NOMO-1 treated with DMSO at 0.1 percent for 48 hours (cell line): Measurements from ENCODE around the gene FUBP3.
A peak's percentile ranks its signal among the peaks of the same experiment; 100 is the strongest.
"Not testable (repeated sequence)": the region's sequence is repeated elsewhere in the genome, so short reads cannot be mapped to it uniquely, and the experiment has no call there.

Source experiments
- DNase-seq: peaks from one replicate; lab custom pipeline; 2025; ENCODE audit not compliant: unreplicated experiment; lab: John Stamatoyannopoulos, UW

The FUBP3 gene

DNA sequence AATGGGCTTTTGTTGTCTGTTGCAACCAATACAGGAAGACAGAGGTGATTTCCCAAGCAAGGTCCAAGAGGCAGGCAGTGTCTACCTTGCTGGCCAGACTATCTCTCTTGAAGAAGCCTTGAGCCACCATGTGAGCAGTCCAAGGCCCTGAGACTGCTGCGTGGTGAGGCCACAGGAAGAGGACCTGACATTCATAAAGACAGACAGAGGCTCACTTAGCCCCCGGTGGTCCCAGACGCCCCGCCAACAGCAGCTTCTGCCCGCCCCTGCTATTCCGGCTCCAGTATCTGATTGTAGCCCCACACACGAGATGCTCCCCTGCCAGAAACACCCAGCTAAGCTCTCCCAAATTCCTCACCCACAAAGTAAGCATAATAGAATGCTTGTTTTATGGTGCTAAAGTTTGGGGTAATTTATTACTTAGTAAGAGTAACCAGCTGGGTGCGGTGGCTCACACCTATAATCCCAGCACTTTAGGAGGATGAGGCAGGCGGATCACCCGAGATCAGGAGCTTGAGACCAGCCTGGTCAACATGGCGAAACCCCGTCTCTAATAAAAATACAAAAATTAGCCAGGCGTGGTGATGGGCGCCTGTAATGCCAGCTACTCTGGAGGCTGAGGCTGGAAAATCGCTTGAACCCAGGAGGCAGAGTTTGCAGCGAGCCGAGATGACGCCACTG, 22.8 kb upstream of the FUBP3 start:
- DNase-seq, result no peak

DNA sequence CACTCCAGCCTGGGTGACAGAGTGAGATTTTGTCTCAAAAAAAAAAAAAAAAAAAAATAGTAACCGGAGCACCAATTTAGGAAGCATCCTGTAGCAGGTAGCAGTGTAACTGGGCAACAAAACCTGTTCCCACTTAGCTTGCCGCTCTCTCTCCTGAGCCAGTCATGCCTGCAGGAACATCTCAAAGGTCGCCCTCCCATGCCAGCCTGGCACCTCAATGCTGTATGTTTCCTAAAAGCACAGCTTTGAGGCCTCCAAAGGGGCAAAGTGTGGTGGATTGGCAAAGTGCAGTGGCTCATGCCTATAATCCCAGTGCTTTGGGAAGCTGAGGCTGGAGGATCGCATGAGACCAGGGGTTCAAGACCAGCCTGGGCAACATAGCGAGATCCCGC, 22.3 kb upstream of the FUBP3 start:
- DNase-seq, result no peak

DNA sequence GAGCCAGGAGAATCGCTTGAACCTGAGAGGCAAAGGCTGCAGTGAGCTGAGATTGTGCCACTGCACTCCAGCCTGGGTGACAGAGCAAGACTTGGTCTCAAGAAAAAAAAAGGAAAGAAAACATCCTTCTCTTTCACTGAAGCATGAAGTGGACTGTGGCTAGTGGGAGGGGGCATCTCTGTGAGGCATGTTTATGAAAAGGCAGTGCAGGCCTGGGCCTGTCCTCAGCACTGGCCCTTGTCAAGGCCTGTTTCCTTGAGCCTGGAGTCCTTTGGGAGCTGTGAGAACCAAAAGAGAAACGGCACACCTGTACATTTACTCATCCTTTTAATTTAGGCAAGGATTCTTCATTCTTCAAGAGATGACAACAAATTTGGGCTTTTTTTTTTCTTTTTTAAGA, 18.3 kb upstream of the FUBP3 start:
- no peak for DNase-seq

DNA sequence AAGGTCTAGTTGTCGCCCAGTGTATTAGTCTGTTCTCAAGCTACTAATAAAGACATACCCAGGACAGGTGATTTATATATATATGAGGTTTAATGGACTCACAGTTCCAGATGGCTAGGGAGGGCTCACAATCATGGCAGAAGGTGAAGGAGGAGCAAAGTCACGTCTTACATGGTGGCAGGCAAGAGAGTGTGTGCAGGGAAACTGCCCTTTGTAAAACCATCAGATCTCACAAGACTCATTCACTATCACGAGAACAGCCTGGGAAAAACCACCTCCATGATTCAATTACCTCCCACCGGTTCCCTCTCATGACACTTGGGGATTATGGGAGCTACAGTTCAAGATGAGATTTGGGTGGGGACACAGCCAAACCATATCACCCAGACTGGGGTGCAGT, 16.9 kb upstream of the FUBP3 start:
- not testable (repeated sequence) for DNase-seq

DNA sequence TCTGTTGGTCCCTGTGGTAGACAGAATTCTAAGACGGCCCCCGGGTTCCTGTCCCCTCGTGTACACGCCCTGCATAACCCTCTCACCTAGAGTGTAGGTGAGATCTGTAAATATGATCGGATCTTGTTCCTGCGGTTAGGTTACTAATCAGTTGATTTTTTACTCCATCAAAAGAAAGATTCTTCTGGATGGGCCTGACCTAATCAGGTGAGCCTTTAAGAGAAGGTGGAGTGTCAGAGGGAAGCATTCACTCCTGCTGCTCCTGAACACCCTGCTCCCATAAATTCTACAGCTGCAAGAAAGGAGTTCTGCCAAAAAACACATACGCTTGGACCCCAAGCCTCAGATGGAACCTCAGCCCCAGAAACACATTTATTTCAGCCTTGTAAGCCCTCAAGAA, 15.6 kb upstream of the FUBP3 start:
- DNase-seq, result no peak

DNA sequence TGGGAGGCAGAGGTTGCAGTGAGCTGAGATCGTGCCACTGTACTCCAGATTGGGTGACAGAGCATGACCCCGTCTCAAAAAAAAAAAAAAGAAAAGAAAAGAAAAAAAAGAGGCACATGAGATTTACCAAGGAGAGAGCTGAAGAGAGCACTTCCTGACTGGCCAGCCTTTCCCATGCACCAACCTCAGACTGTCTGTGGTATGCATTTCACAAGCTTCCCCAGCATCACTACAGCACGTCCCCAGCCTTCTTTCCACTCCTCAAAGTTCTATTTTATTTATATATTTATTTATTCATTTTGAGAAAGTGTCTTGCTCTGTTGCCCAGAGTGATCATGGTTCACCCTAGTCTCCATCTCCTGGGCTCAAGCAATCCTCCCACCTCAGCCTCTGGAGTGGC, 13.6 kb upstream of the FUBP3 start:
- peak; percentile 78 for DNase-seq

DNA sequence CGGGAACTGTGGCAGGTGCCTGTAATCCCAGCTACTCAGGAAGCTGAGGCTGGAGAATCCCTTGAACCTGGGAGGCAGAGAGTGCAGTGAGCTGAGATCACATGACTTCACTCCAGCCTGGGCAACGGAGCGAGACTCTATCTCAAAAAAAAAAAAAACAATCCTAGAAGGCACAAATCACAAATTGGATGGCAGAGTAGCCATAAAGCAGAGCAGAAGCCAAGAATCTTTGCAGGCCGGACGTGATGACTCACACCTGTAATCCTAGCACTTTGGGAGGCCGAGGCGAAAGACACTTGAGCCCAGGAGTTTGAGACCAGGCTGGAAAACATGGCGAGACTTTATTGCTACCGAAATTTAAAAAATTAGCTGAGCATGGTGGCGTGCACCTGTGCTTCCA, 9.2 kb upstream of the FUBP3 start:
- no peak for DNase-seq

DNA sequence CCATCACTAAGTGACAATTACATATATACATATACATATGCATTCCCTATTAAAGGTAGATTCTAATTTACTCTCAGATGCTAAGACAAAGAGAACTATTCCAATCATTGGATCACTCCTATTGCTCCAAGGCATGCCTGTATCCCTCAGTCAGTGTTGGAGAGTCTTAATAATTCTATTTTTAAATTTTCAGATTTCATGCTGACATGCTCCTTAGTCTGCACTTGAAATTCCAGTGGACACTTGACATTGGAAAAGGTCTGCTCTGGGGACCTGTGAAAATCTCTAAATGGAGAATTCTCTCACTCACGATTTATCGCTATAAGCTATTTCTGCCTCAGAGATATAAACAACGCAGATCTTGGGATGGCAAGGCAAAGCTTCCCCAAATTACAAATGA, 3.9 kb upstream of the FUBP3 start:
- DNase-seq, result no peak

DNA sequence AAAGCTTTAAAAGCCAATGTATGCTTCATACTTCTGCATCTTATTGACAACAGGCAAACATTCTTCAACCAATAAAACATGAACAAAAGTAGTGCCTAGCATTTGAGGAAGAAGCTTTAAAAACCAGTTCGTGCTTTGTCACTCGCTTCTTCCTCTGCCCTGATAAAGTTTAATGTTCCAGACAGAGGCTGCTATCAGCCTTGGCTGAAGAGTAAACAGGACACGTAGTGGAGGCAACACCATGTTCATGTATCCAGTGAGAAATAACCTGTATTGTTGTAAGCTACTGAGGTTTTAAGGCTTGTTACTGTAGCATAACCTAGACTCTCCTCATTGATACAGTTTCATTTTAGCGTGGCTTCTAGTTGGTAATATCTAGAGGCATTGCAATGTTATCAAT, 3.2 kb upstream of the FUBP3 start:
- peak; percentile 37 for DNase-seq

DNA sequence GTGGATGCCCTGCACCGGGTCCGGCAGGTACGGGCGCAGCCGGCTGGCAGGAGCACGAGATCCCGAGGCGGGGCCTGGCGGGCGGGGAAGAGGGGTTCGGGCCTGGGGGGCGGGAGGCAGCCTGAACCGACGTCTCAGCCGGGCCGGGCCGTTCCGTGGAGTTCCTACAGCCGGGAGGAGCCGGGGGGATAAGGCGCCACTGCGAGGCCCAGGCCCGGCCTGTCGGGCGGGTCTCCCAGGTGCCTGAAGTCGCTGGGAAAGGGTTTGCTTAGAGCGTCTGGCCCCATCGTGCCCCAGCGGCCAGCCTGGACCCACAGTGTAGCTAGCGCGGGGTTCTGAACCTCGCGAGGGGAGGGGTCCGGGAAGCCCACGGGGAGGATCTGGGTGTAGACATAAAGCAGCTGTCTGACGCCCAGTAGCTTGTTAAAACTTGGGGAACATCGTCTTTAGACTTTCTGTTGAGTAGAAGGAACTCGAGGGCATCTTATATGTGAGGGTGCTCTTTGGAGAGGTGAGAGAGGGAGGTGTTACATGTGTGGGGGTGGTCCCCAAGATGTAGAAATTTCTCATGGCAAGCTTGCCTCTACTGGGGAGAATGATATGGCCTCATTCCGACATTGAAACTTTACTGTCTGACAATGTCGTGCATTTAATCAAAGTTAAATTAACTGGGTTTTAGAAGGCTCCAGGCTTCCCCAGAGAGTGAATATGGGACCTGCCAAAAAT, 524 bp downstream of the FUBP3 start:
- DNase-seq, result no peak

DNA sequence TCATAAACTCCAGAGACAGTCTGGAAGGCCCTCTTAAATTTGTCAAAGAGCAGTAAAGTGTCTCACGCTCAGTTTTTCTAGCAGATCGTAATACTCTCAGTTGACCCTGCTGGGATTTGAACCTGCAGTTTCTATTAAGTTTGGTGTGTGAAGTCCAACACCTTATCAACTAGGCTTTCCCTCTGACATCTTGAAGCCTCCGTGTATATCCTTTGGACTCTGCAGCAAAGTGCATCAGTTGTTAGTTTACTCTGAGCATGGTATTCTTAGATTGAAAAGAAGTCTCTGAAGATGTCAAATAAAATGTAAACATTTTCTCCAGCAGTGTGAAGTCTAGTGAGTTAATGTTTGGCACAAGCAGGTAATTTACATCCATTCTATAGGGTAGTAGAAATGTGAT, 2.4 kb downstream of the FUBP3 start:
- DNase-seq, result no peak

DNA sequence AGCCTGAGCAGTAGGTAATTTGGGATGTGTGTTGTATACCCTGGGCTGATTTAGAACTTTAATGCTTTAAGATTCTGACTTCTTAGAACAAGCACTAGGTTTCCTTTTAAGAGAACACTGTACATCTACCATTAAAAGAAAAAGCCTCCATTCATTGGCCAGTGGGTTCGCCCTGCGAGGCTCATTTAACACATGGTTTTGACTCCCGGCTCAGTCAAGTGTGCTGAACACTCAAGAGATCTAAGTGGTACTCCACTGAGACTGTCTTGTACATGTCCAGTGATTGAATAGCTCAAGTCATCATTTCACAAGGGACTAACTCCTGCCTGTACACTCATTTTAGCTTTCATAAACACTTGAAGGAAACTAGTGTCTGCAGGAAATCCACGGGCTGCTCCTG, 3.9 kb downstream of the FUBP3 start:
- DNase-seq, result no peak

DNA sequence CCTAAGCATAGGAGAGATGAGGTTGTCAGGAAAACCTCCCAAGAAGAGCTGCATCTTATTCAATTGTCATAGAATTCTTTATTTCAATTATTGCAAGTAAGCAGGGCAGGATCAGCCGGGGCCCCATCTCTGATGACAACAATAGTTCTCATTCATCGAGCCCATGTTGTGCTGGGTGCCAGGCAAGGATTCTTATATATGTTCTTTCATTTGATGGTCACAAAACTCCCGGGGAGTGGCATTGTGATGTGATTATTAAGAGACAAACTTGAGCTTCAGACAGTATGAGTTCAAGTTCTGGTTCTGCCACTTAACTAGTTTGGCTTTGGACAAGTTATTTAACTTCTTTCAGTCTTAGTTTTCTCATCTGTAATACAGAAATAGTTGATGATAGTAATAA, 8.5 kb downstream of the FUBP3 start:
- no peak for DNase-seq

DNA sequence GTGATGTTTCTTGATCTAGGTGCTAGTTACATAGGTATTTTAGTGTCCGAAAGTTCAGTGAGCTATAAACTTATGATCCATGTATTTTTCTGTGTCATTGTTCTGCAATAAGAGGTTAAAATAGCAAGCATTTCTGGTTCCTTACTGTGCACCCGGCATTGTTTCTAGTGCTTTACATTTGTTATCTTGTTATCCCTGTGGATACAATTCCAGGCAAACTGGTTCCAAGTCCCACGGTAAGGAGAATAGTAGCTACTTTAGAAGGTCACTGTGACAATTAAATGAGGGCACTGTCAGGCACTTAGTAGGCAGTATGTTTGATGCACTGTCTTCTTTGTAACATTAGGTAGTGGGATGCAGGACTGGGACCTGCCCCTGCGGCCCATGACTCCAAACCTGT, 9.0 kb downstream of the FUBP3 start:
- DNase-seq, result no peak

DNA sequence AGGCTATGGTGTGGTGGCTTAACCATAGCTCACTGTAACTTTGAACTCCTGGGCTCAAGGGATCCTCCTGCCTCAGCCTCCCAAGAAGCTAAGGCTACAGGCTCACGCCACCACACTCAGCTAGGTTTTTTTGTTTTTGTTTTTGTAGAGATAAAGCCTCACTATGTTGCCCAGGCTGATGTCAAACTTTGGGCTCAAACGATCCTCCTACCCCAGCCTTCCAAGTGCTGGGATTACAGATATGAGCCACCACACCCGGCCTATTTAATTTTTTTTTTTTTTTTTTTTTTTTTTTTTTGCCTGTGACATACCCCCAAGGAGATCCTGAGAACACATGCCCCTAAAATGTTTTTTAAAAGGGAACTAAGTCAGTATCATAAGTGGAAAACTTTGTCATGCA, 10.4 kb downstream of the FUBP3 start:
- no peak for DNase-seq

DNA sequence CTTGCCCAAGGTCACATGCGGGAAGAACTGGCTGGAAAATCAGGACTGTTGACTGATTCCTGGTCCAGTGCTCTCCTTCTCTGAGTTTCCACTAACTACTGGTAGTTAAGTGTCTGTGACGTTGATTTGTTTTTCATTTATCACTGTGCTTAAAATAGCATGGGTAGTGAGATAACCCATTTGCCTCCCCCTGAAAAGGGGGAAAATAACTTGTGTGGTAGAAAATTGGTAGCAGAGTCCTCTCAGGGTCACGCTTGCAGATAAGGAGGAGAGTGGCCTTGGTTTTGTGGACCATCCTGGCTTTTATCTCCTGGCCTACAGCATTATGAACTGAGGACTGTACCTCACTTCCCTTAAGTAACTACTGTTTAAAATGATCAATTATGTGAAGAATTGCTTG, 10.9 kb downstream of the FUBP3 start:
- no peak for DNase-seq

DNA sequence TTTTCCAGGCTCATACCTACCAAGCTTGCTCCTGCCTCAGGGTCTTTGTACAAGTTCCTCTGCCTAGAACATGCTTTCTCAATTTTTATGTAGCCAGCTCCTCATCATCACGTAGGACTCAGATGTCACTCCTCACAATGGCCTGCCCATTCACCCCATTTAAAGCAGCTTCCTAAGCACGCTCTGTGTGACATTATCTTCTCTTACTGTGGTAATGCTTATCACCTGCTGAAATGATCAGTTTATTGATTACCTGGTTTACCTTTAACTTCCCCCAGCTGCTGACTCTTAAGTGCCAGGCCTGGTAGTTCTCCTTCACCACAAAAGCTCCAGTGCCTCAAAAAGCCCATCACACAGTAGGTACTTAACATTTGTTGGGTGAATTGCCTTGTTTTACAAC, 13.6 kb downstream of the FUBP3 start:
- no peak for DNase-seq

DNA sequence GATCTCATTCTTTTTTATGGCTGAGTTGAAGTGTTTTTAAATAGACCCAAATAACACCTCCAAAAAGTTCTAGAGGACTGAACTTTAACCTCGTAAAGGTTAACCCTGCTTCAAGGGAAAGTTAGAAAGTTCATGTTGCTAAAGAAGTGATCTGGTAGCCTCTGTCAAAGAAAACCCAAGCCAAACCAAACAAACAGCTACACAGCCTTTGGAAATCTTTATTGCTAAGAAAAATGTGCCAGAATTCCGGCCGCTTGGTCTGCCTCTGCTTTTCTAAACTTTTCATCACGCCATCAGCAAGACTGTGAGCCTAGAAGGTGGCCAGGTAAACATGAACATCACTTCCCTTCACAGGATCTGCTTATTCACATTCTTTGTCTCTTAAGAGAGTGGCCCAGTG, 17.9 kb downstream of the FUBP3 start:
- no peak for DNase-seq

DNA sequence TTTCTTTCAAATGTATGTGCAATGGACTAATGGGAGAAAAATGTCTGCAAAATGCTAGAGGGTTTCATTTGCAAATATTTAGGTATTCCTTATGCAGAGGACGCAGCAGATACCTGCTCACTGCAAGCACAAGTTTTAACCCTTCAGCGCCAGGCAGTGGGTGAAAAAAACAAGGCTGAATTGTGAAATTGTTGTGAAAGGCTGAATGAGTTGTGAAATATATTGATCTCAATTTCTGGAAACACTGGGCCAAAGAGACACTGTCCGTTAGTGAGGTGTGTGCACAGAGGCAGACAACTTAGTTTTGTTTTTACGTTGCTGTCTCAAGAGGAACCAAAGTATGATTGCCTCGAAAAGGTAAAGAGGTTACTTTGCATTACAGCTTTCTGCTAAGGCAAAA, 18.8 kb downstream of the FUBP3 start:
- no peak for DNase-seq

DNA sequence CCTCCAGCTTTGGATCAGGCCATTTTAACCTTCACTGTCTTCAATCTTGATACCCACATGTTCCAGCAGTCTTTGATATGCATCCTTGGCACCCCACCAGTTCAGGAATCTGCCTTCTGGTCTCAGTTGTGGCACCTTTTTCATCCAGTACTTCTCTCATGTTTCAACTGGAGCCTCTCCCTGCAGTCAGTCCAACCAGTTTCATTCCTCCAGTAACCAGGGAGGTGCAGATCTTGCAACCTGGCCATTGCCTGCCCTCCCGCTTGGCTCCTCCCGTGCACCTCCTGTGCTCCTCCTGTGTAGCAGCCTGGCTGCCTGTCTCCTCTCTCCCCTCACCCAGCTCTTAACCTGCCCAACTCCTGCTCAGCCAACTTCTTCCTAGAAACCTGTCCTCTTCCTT, 20.2 kb downstream of the FUBP3 start:
- DNase-seq, result no peak

DNA sequence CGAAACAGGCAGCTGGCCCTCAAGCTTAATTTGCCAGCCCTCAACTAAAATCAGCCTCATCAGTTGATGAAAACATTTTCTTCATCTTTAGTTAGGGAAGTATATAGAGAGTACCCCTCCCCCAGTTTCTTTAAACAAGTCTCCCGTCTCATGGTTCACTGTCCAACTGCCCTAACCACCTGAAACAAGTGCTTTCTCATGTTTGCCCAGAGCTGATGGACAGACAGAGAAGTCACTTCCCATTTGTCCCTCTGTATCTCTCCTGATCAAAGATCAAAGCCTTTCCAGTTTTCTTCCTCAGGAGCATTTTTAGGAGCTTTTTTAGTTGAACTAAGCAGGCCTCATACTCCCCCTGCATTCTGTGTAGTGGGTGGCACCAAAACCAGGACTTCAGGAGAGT, 21.7 kb downstream of the FUBP3 start:
- DNase-seq, result no peak

DNA sequence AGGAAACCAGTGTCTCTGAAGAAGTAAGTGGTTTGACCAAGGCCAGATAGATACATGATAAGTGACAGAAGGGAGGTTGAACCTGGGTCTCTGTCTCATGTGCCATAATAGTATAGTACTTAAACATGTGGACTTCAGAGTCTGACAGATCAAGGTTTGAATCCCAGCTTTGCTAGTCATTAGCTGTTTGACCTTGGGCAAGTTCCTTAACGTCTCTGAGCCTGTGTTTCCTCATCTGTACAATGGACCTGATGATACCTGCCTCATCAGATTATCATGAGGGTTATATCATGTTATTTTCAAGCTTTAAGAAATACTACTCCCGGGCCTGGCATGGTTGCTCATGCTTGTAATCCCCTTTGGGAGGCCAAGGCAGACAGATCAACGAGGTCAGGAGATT, 24.9 kb downstream of the FUBP3 start:
- no peak for DNase-seq
